HAP-1 (cell line): ENCODE data around the gene C1orf141.
A peak's percentile ranks its signal among the peaks of the same experiment; 100 is the strongest.

Source experiments
- DNase-seq, 2 experiments: peaks; one replicate each; pipeline ENCODE4 v3.0.0-alpha.2; 2016 to 2020; ENCODE audit warnings: low spot score in 2 of 2
- H3K27me3 ChIP-seq: fragments of 250-450 bp; sonication (Bioruptor Pico); 2 replicates; pipeline ENCODE4 v1.5.1; 2020; ENCODE audit warnings: low read depth, mild to moderate bottlenecking, moderate library complexity
- H3K36me3 ChIP-seq: fragments of 250-450 bp; sonication (Bioruptor Pico); replicated peaks from 2 replicates; pipeline ENCODE4 v1.5.1; 2020; ENCODE audit warnings: mild to moderate bottlenecking
- H3K4me1 ChIP-seq: fragments of 250-450 bp; sonication (Bioruptor Pico); 2 replicates; pipeline ENCODE4 v1.5.1; 2020; ENCODE audit warnings: mild to moderate bottlenecking
- H3K4me3 ChIP-seq: fragments of 250-450 bp; sonication (Bioruptor Pico); 2 replicates; pipeline ENCODE4 v1.5.1; 2020; ENCODE audit warnings: mild to moderate bottlenecking, moderate library complexity
- H3K9me3 ChIP-seq: fragments of 250-450 bp; sonication (Bioruptor Pico); 2 replicates; pipeline ENCODE4 v1.5.1; 2020; ENCODE audit warnings: mild to moderate bottlenecking, moderate library complexity
- in situ Hi-C: fragments of 300-500 bp; cut with MboI; formaldehyde crosslinking; loops from 3 replicates; pipeline ENCODE4 v1.14.3; 2020; ENCODE audit warnings: low sequenced_read_pairs, inconsistent platforms, mixed read lengths

Gene C1orf141

DNA sequence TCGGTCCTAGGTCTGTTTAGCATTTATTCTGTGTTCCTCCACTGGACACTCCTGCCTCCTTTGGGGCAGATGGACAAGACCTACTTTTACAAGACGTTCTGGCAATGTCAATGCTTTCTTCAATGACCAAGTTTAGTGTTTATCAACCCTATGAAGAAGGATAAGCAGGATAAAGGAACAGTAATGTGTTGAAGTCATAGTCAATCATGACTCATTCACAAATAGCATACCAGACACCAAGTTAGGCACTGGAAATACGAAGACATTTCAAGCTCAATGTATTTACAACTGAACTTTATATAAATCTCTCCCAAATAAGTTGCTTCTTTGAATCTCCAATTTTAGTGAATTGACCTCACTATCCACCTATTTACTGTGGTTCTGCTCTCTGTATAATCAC is 76.0 kb downstream of the C1orf141 start:
- H3K4me3 ChIP-seq, result no peak overlapping the region
- no peaks in the 10 kb centered on the region for H3K27me3 ChIP-seq
- peaks cover 2% of the 10 kb centered on the region; the same call in 1 of the 2 replicates for H3K4me1 ChIP-seq
- DNase-seq, result no peak
- in situ Hi-C loops, result no loop called here
- no peaks in the 10 kb centered on the region for H3K36me3 ChIP-seq
- no peaks in the 10 kb centered on the region for H3K9me3 ChIP-seq

DNA sequence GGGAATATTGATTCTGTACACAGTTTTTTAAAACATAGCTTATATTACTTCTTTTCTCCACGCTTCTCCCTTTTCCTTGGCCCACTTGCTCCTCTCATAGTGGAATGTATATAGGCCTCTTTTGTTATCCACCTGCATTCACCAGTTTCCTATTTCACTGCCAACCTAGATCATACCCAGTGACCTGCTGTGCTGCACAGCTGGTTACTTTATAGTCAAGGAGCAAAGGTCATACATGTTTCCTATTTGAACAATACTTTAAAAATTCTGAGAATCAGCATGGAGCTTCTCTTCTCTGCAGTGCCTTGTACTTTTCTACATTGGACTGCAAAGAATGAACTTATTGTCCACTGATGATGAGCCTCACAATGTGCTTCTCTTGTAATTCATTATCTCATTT is 76.5 kb downstream of the C1orf141 start:
- no peaks in the 10 kb centered on the region for H3K36me3 ChIP-seq
- H3K9me3 ChIP-seq, result no peaks in the 10 kb centered on the region
- H3K4me3 ChIP-seq, result no peak overlapping the region
- no peak for DNase-seq
- in situ Hi-C loops, result no loop called here
- H3K27me3 ChIP-seq, result no peaks in the 10 kb centered on the region
- peaks cover 2% of the 10 kb centered on the region; the same call in 1 of the 2 replicates for H3K4me1 ChIP-seq

DNA sequence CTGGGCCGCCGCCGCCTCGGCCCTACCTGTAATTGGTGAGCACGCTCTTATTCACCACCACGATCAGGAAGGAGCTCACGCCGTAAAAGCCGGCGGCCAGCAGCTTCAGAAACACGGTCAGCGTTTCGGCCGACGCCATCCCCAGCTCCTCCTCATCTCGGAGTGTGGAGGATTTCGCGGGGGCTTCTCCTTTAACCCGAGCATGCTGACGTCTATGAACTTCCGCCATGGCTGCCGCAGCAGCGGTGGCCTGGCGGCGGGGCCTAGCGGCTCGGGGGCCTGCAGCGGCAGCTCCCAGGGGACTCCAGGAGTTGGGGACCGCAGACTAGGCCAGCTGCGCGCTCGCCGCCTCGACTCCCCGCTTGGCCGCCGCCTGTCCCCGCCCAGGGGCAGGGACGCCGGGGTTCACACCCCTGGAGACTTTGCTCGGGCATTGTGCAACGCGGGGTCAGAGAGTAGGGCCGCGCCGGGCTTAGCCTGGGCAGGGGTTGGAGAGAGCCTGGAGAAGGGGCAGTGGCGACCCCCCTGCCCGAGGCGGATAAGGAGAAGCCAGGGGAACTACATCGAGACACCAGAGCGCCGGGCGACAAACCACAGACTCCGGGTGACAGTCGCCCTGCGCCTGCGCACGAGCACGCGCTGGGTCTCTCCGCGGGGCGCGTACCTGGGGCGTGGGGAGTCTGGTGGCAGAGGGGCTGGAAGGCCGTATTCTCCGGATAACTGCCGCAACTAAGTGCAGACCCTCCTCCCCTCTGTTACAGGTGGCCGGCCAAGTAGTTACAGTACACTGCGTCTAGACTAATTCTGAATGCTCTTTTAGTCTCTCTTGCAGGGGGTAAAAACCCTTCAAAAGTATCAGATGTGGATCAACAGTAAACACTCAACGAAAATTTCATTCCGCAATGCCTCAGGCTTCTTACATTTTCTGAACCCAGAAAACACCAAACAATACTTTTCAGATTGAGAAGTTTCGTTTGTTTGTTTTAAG is 80.7 kb downstream of the C1orf141 start, which contains the start of gene SLC35D1:
Gene SLC35D1, minus strand, starts transcription at position 364 of the 988 bp plus-strand sequence. Its CDS starts 135 bp downstream, at position 229.
- Histone ChIP-seq H3K27me3 (no peaks in the 10 kb centered on the region), H3K4me3 (peak within 1 kb of the TSS; percentile 67), H3K9me3 (no peaks in the 10 kb centered on the region), H3K36me3 (peaks cover 15% of the 10 kb centered on the region), H3K4me1 (peaks cover 7% of the 10 kb centered on the region; the same call in 1 of the 2 replicates)
- DNase-seq, result peak; percentile 83 to 92
- in situ Hi-C loops, result no loop called here

DNA sequence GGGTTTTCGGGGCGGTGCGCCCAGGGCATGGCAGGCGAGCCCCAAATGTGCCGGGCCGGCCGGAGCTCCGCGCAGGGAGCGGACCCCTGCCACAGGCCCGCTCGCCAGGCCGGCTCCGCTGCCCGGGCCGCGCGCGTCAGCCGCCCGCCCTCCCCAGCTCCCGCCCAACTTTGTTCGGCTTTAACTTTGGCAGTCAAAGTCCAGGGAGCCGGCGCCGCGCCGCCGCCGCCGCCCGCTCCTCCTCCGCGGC is 81.3 kb downstream of the C1orf141 start:
- Histone ChIP-seq H3K27me3 (no peaks in the 10 kb centered on the region), H3K36me3 (peaks cover 18% of the 10 kb centered on the region), H3K9me3 (no peaks in the 10 kb centered on the region), H3K4me1 (peaks cover 7% of the 10 kb centered on the region; the same call in 1 of the 2 replicates), H3K4me3 (peak overlapping the region; percentile 67)
- peak in 1 of 2 experiments; percentile 63 for DNase-seq
- in situ Hi-C loops, result no loop called here

DNA sequence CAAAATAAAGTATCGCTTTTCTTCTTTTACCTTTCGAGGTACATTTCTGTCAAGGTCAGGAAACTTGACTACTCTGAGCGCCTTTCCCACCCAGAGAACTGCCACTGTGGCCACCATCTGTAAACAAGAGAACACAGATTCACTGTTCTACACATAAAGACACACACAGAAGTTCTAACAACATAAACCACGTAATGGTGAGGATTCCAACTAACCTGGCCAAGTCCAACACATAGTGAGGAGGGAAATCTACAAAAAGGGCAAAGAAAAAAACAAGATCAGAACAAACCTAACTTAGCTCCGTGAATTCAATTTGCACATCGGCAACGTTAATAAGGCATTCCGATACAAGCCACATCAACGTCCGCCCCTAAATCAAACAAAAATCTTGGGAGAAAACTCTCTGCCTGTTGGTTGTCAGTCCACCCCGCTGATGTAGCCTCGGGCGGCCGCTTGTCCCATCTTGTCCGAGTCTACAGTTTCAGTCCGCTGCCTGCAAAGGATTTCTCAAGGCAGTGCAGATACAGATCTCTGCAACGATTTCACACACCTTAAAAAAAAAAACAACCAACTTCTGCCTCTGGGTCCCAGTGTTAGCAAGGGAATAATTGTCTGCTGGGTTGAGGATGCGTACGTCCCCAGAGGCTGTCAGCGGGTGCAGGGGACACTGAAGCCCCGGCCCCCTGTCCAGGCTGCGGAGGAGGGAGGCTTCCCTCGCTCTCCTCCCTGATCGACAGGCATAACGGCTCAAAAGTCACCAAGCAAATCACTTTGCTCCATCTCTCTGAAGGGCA is 81.8 kb downstream of the C1orf141 start:
- no peaks in the 10 kb centered on the region for H3K9me3 ChIP-seq
- peaks cover 7% of the 10 kb centered on the region; the same call in 1 of the 2 replicates for H3K4me1 ChIP-seq
- DNase-seq, result peak; percentile 12 to 65
- H3K27me3 ChIP-seq, result no peaks in the 10 kb centered on the region
- in situ Hi-C loops, result no loop called here
- peaks cover 21% of the 10 kb centered on the region for H3K36me3 ChIP-seq
- H3K4me3 ChIP-seq, result peak overlapping the region; percentile 67

DNA sequence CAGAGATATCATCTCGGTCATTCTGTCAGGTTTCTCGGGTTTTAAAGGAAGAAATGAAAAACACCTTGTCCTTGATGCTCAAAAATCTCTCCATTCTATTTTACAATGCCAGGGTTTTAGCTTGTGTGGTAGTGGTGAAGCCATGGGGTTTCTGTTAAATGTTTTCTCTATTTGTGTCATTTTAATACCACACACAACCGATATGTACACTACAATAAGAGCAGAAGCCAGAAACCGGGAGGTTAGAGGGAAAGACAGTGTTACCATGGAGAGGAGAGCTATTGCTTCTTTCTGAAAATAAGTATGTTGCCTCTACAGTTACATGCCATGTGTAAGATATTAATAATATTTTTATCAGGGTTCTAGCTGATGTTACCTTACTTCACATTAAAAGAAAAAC is 83.6 kb downstream of the C1orf141 start:
- H3K9me3 ChIP-seq, result no peaks in the 10 kb centered on the region
- H3K27me3 ChIP-seq, result no peaks in the 10 kb centered on the region
- no peak for DNase-seq
- H3K4me3 ChIP-seq, result no peak overlapping the region
- in situ Hi-C loops, result no loop called here
- H3K36me3 ChIP-seq, result peaks cover 38% of the 10 kb centered on the region
- peaks cover 7% of the 10 kb centered on the region; the same call in 1 of the 2 replicates for H3K4me1 ChIP-seq

DNA sequence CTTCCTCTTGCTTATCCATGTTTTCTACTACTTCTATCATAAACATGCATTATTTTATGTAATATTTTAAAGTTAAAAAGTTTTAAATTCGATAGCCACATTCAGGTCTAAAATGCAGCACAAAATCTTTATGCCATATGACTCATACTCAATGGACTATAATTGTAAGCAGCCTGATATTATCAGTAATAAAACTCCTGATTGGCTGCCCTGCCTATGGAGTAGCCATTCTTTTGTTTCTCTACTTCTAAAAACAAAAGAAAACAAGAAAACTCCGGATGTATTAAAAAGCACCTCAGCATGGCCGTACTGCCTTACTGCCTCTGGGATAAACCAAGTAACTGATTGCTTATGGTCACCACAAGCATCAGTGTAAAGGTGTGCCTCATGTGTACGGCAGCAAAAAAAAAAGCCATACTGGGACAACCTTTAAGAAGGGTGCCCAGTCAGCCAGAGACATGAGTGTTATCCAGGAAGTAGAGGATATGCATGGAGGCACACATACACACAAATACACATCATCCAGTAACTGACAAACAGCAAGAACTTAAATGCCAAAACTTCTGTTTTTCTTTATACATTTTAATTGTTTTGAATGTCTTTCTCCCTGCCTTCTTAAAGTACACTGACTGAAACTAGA is 90.0 kb downstream of the C1orf141 start:
- Histone ChIP-seq H3K4me1 (no peaks in the 10 kb centered on the region), H3K36me3 (peaks cover 46% of the 10 kb centered on the region), H3K27me3 (no peaks in the 10 kb centered on the region), H3K4me3 (no peak overlapping the region), H3K9me3 (no peaks in the 10 kb centered on the region)
- in situ Hi-C loops, result no loop called here
- DNase-seq, result no peak

DNA sequence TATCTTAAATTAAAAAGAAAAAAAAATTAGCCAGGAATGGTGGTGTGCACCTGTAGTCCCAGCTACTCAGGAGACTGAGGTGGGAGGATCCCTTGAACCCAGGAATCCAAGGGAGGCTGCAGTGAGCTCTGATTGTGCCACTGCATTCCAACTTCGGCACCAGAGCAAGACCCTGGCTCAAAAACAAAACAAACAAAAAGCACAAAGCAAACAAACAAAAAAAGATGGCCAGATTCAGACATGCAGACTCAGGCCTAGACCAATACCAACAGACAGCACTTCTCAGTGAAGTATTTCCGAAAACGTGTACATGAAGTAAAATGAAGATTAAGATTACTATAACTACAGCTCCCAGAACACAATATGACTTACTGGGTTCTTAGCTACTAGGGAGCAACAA is 91.4 kb downstream of the C1orf141 start:
- Histone ChIP-seq H3K27me3 (no peaks in the 10 kb centered on the region), H3K36me3 (peaks cover 37% of the 10 kb centered on the region), H3K9me3 (no peaks in the 10 kb centered on the region), H3K4me3 (no peak overlapping the region), H3K4me1 (no peaks in the 10 kb centered on the region)
- in situ Hi-C loops, result no loop called here
- no peak for DNase-seq
